ENCODE data around the gene GABPA. TPM values are rescaled to one million over a fixed set of nuclear protein-coding genes. Genes with fewer than 3 reads are reported as not detected.
"Not testable (repeated sequence)": the region's sequence is repeated elsewhere in the genome, so short reads cannot be mapped to it uniquely, and the experiment has no call there.

Gene GABPA
- polyA plus RNA-seq, 1 donor (not counting 4 experiments of a cell fraction or from before 2014, with no cell fraction given) = 16.3 TPM

DNA sequence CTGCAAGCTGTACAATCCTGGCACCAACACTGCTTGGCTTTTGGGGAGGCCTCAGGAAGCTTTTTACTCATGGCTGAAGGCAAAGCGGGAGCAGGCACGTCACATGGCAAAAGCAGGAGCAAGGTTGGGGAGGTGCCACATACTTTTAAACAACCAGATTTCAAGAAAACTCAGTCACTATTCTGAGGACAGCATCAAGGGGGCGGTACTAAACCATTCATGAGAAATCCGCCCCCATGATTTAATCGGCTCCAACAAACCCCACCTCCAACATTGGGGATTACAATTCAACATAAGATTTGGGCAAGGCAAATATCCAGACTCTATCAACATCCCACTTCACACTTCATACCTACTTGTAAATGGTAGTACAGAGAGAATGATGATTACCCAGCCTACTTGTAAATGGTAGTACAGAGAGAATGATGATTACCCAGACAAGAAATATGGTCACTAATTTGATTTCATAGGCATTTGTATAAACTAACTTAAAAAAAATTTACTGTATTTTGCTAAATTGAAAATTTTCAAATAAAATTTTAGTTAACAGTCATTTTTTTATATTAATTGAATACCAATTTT lies 25.0 kb upstream of the GABPA start:
- no peaks in the 10 kb centered on the region for H3K79me2 ChIP-seq (ENCODE audit: control insufficient read depth, insufficient read depth, low read length)
- no peaks in the 10 kb centered on the region for H3K27me3 ChIP-seq (ENCODE audit: control insufficient read depth, extremely low read depth, insufficient read depth, low read length)
- no peaks in the 10 kb centered on the region for H3K9me1 ChIP-seq (ENCODE audit: control insufficient read depth, extremely low read depth, insufficient read depth, low read length)
- no peak overlapping the region for H3K27ac ChIP-seq (ENCODE audit: control insufficient read depth, insufficient read depth, low read length)
- H3K9me3 ChIP-seq (ENCODE audit: control insufficient read depth, low read depth, low read length) = no peaks in the 10 kb centered on the region
- no peak for TF ChIP-seq EZH2 (IDR thresholded peaks at IDR 0.05; ENCODE audit: low read length)
- no peak for TF ChIP-seq CTCF (optimal IDR thresholded peaks at IDR 0.05 in 1 of 3, IDR thresholded peaks at IDR 0.05 in 1 of 3, conservative IDR thresholded peaks at IDR 0.05 in 1 of 3; ENCODE audit: extremely low read depth in 1 of 3, insufficient read depth in 2 of 3, low read length in 3 of 3)
- no peak overlapping the region for H3K9ac ChIP-seq (ENCODE audit: control insufficient read depth, extremely low read depth, insufficient read depth, low read length)
- dilution Hi-C loops (cut with MboI; ENCODE audit: extremely low pct_ligation_motif_present, low sequenced_read_pairs) = no loop called here
- no peak overlapping the region for H3K4me2 ChIP-seq (ENCODE audit: control insufficient read depth, extremely low read depth, insufficient read depth, low read depth, low read length)
- H4K20me1 ChIP-seq (ENCODE audit: control insufficient read depth, extremely low read depth, insufficient read depth, low read length) = no peaks in the 10 kb centered on the region
- H3K4me3 ChIP-seq (ENCODE audit: control insufficient read depth in 2 of 3, extremely low read depth in 1 of 3, insufficient read depth in 2 of 3, low read depth in 1 of 3, low read length in 3 of 3) = no peak overlapping the region
- H2AFZ ChIP-seq (ENCODE audit: control insufficient read depth, low read length) = no peak overlapping the region
- FAIRE-seq (no peak), DNase-seq (ENCODE audit: low read depth, low spot score) (no peak)
- no peaks in the 10 kb centered on the region for H3K4me1 ChIP-seq (ENCODE audit: control insufficient read depth, extremely low read depth, insufficient read depth, low read length)
- H3K36me3 ChIP-seq (ENCODE audit: control insufficient read depth in 2 of 2, extremely low read depth in 1 of 2, insufficient read depth in 2 of 2, low read length in 2 of 2) = no peaks in the 10 kb centered on the region

GRCh38 chr21:25710550-25710949 lies 24.2 kb upstream of the GABPA start:
- Histone ChIP-seq H3K4me2 (ENCODE audit: control insufficient read depth, extremely low read depth, insufficient read depth, low read depth, low read length) (no peak overlapping the region), H3K27me3 (ENCODE audit: control insufficient read depth, extremely low read depth, insufficient read depth, low read length) (no peaks in the 10 kb centered on the region), H2AFZ (ENCODE audit: control insufficient read depth, low read length) (no peak overlapping the region), H3K36me3 (ENCODE audit: control insufficient read depth in 2 of 2, extremely low read depth in 1 of 2, insufficient read depth in 2 of 2, low read length in 2 of 2) (no peaks in the 10 kb centered on the region), H4K20me1 (ENCODE audit: control insufficient read depth, extremely low read depth, insufficient read depth, low read length) (no peaks in the 10 kb centered on the region), H3K9me3 (ENCODE audit: control insufficient read depth, low read depth, low read length) (no peaks in the 10 kb centered on the region), H3K4me1 (ENCODE audit: control insufficient read depth, extremely low read depth, insufficient read depth, low read length) (no peaks in the 10 kb centered on the region), H3K9ac (ENCODE audit: control insufficient read depth, extremely low read depth, insufficient read depth, low read length) (no peak overlapping the region), H3K27ac (ENCODE audit: control insufficient read depth, insufficient read depth, low read length) (no peak overlapping the region), H3K4me3 (ENCODE audit: control insufficient read depth in 2 of 3, extremely low read depth in 1 of 3, insufficient read depth in 2 of 3, low read depth in 1 of 3, low read length in 3 of 3) (no peak overlapping the region), H3K79me2 (ENCODE audit: control insufficient read depth, insufficient read depth, low read length) (no peaks in the 10 kb centered on the region), H3K9me1 (ENCODE audit: control insufficient read depth, extremely low read depth, insufficient read depth, low read length) (no peaks in the 10 kb centered on the region)
- FAIRE-seq = no peak
- TF ChIP-seq EZH2 (IDR thresholded peaks at IDR 0.05; ENCODE audit: low read length) (no peak), CTCF (optimal IDR thresholded peaks at IDR 0.05 in 1 of 3, IDR thresholded peaks at IDR 0.05 in 1 of 3, conservative IDR thresholded peaks at IDR 0.05 in 1 of 3; ENCODE audit: extremely low read depth in 1 of 3, insufficient read depth in 2 of 3, low read length in 3 of 3) (no peak)
- dilution Hi-C loops (cut with MboI; ENCODE audit: extremely low pct_ligation_motif_present, low sequenced_read_pairs) = no loop called here
- DNase-seq (ENCODE audit: low read depth, low spot score) = no peak

DNA sequence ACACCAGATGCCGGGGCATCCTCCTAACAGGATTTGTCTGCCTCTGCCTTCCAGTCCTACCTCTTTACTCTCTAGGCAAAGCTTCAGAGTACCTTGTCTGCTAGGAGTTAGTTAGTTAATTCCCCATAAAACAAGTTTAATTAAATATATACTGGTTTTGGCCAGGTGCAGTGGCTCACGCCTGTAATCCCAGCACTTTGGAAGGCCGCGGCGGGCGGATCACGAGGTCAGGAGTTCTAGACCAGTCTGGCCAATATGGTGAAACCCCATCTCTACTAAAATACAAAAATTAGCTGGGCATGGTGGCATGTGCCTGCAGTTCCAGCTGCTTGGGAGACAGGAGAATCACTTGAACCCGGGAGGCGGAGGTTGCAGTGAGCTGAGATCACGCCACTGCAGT lies 20.7 kb upstream of the GABPA start:
- H3K4me3 ChIP-seq (ENCODE audit: control insufficient read depth in 2 of 3, extremely low read depth in 1 of 3, insufficient read depth in 2 of 3, low read depth in 1 of 3, low read length in 3 of 3); H2AFZ ChIP-seq (ENCODE audit: control insufficient read depth, low read length); H3K9me3 ChIP-seq (ENCODE audit: control insufficient read depth, low read depth, low read length); H3K79me2 ChIP-seq (ENCODE audit: control insufficient read depth, insufficient read depth, low read length); H4K20me1 ChIP-seq (ENCODE audit: control insufficient read depth, extremely low read depth, insufficient read depth, low read length); H3K9me1 ChIP-seq (ENCODE audit: control insufficient read depth, extremely low read depth, insufficient read depth, low read length); FAIRE-seq; dilution Hi-C loops (cut with MboI; ENCODE audit: extremely low pct_ligation_motif_present, low sequenced_read_pairs); H3K27me3 ChIP-seq (ENCODE audit: control insufficient read depth, extremely low read depth, insufficient read depth, low read length); H3K9ac ChIP-seq (ENCODE audit: control insufficient read depth, extremely low read depth, insufficient read depth, low read length); H3K36me3 ChIP-seq (ENCODE audit: control insufficient read depth in 2 of 2, extremely low read depth in 1 of 2, insufficient read depth in 2 of 2, low read length in 2 of 2); H3K4me2 ChIP-seq (ENCODE audit: control insufficient read depth, extremely low read depth, insufficient read depth, low read depth, low read length); H3K4me1 ChIP-seq (ENCODE audit: control insufficient read depth, extremely low read depth, insufficient read depth, low read length); DNase-seq (ENCODE audit: low read depth, low spot score); H3K27ac ChIP-seq (ENCODE audit: control insufficient read depth, insufficient read depth, low read length): not testable (repeated sequence)
